Measurements from ENCODE around the gene HECW1. TPM values are rescaled to one million over a fixed set of nuclear protein-coding genes. Genes with fewer than 3 reads are reported as not detected.

Gene HECW1
- total RNA-seq, 6 donors from 2014 or later, result 0.10 to 1.0 (median 0.76) TPM; not detected in 1

- H3K27me3 ChIP-seq, result no peaks in the 10 kb centered on the region
- WGBS, 2 donors, result 94 to 97% methylated on average over 3 of the region's 3 CpGs
- ATAC-seq (ENCODE audit: low FRiP score in 2 of 2), result no peak
Observed at GRCh38 chr7:43562383-43562782, 449.9 kb downstream of the HECW1 start.

GRCh38 chr7:43565786-43566185 lies 453.3 kb downstream of the HECW1 start:
- Histone ChIP-seq H3K4me3 (no peak overlapping the region), H3K27me3 (no peaks in the 10 kb centered on the region), H3K4me1 (no peaks in the 10 kb centered on the region), H3K27ac (no peak overlapping the region), H3K9me3 (no peaks in the 10 kb centered on the region), H3K36me3 (no peaks in the 10 kb centered on the region)
- no peak for TF ChIP-seq CTCF (IDR thresholded peaks at IDR 0.05)
- TF ChIP-seq POLR2A (IDR thresholded peaks at IDR 0.05), result no peak
- no peak for TF ChIP-seq EP300 (IDR thresholded peaks at IDR 0.05)
- TF ChIP-seq POLR2AphosphoS5 (IDR thresholded peaks at IDR 0.05), result no peak
- ATAC-seq (ENCODE audit: low FRiP score in 2 of 2), result no peak
- no peak for DNase-seq
- WGBS, 2 donors, result 50 to 52% methylated on average over 6 of the region's 6 CpGs

More at GRCh38 chr7:43562383-43562782, 449.9 kb downstream of the HECW1 start:
- Histone ChIP-seq H3K9me3 (no peaks in the 10 kb centered on the region), H3K36me3 (no peaks in the 10 kb centered on the region), H3K27ac (no peak overlapping the region), H3K4me1 (no peaks in the 10 kb centered on the region), H3K4me3 (no peak overlapping the region)
- no peak for DNase-seq
- TF ChIP-seq EP300 (IDR thresholded peaks at IDR 0.05) (no peak), CTCF (IDR thresholded peaks at IDR 0.05) (no peak), POLR2AphosphoS5 (IDR thresholded peaks at IDR 0.05) (no peak), POLR2A (IDR thresholded peaks at IDR 0.05) (no peak)

GRCh38 chr7:43568529-43568928 lies 456.1 kb downstream of the HECW1 start:
- no peaks in the 10 kb centered on the region for H3K36me3 ChIP-seq
- H3K4me1 ChIP-seq, result no peaks in the 10 kb centered on the region
- H3K9me3 ChIP-seq, result no peaks in the 10 kb centered on the region
- no peak for ATAC-seq (ENCODE audit: low FRiP score in 2 of 2)
- H3K27me3 ChIP-seq, result no peaks in the 10 kb centered on the region
- no peak for TF ChIP-seq POLR2A (IDR thresholded peaks at IDR 0.05)
- TF ChIP-seq POLR2AphosphoS5 (IDR thresholded peaks at IDR 0.05), result no peak
- no peak for TF ChIP-seq CTCF (IDR thresholded peaks at IDR 0.05)
- TF ChIP-seq EP300 (IDR thresholded peaks at IDR 0.05), result no peak
- WGBS, 2 donors, result 70 to 76% methylated on average over 6 of the region's 6 CpGs
- no peak for DNase-seq
- no peak overlapping the region for H3K27ac ChIP-seq
- H3K4me3 ChIP-seq, result no peak overlapping the region

- DNase-seq (no peak), ATAC-seq (ENCODE audit: low FRiP score in 2 of 2) (no peak)
- H3K9me3 ChIP-seq, result no peaks in the 10 kb centered on the region
- TF ChIP-seq POLR2A (IDR thresholded peaks at IDR 0.05) (no peak), POLR2AphosphoS5 (IDR thresholded peaks at IDR 0.05) (no peak), EP300 (IDR thresholded peaks at IDR 0.05) (no peak), CTCF (IDR thresholded peaks at IDR 0.05) (no peak)
- no peaks in the 10 kb centered on the region for H3K4me1 ChIP-seq
- H3K27ac ChIP-seq, result no peak overlapping the region
- no peak overlapping the region for H3K4me3 ChIP-seq
- no peaks in the 10 kb centered on the region for H3K36me3 ChIP-seq
- 78 to 88% methylated on average over 4 of the region's 4 CpGs for WGBS, 2 donors
- no peaks in the 10 kb centered on the region for H3K27me3 ChIP-seq
Observed at GRCh38 chr7:43569424-43569823, 457.0 kb downstream of the HECW1 start.

GRCh38 chr7:43570688-43571365 lies 458.4 kb downstream of the HECW1 start:
- no peak for DNase-seq
- no peaks in the 10 kb centered on the region for H3K4me1 ChIP-seq
- TF ChIP-seq CTCF (IDR thresholded peaks at IDR 0.05), result no peak
- TF ChIP-seq POLR2A (IDR thresholded peaks at IDR 0.05), result no peak
- TF ChIP-seq POLR2AphosphoS5 (IDR thresholded peaks at IDR 0.05), result no peak
- TF ChIP-seq EP300 (IDR thresholded peaks at IDR 0.05), result no peak
- H3K9me3 ChIP-seq, result no peaks in the 10 kb centered on the region
- H3K27ac ChIP-seq, result no peak overlapping the region
- H3K27me3 ChIP-seq, result no peaks in the 10 kb centered on the region
- no peak for ATAC-seq (ENCODE audit: low FRiP score in 2 of 2)
- 77 to 90% methylated on average over 4 of the region's 4 CpGs for WGBS, 2 donors
- H3K4me3 ChIP-seq, result no peak overlapping the region
- H3K36me3 ChIP-seq, result no peaks in the 10 kb centered on the region

All from upper lobe of left lung (tissue), 6 donors.